Naive B cell (primary cell): Measurements from ENCODE around the gene ERBB3. TPM values are rescaled to one million over a fixed set of nuclear protein-coding genes. Genes with fewer than 3 reads are reported as not detected.
"Not testable (repeated sequence)": the region's sequence is repeated elsewhere in the genome, so short reads cannot be mapped to it uniquely, and the experiment has no call there.

Experiments
- ATAC-seq, 2 donors: fragments of 150-1000 bp; cut with Tn5 transposase; 2 replicates each; pipeline ENCODE4 v1.10.0; 2021; ENCODE audit warnings: low read depth in 2 of 2, mild to moderate bottlenecking in 2 of 2, moderate library complexity in 2 of 2
- DNase-seq: peaks from one replicate; pipeline ENCODE4 v3.0.0; 2022
- H3K27ac Mint-ChIP-seq, 6 donors: one replicate each; pipeline ENCODE4 v1.8.0; 2020 to 2022; ENCODE audit warnings: mild to moderate bottlenecking in 6 of 6, mixed read lengths in 6 of 6, moderate library complexity in 5 of 6, inconsistent platforms in 2 of 6
- H3K27me3 Mint-ChIP-seq, 3 donors: one replicate each; pipeline ENCODE4 v1.8.0; 2021 to 2022; ENCODE audit warnings: mixed read lengths in 3 of 3, mild to moderate bottlenecking in 1 of 3
- H3K36me3 Mint-ChIP-seq, 2 donors: one replicate each; pipeline ENCODE4 v1.8.0; 2020 to 2022; ENCODE audit warnings: mixed read lengths in 2 of 2, inconsistent platforms in 1 of 2, mild to moderate bottlenecking in 1 of 2
- H3K4me1 Mint-ChIP-seq, 3 donors: one replicate each; pipeline ENCODE4 v1.8.0; 2020 to 2022; ENCODE audit warnings: mixed read lengths in 3 of 3, inconsistent platforms in 1 of 3, mild to moderate bottlenecking in 1 of 3, moderate library complexity in 1 of 3
- H3K4me3 Mint-ChIP-seq, 8 donors: one replicate each; pipeline ENCODE4 v1.8.0; 2020 to 2022; ENCODE audit warnings: mild to moderate bottlenecking in 8 of 8, mixed read lengths in 8 of 8, moderate library complexity in 8 of 8, inconsistent platforms in 2 of 8
- H3K9me3 Mint-ChIP-seq, 7 donors: one replicate each; pipeline ENCODE4 v1.8.0; 2020 to 2022; ENCODE audit warnings: mixed read lengths in 7 of 7, mild to moderate bottlenecking in 5 of 7, inconsistent platforms in 2 of 7, moderate library complexity in 1 of 7
- polyA plus RNA-seq, 6 donors: library from polyadenylated mRNA; unstranded; fragments of 300-500 nt; fragmentation: Illumina TruSeq; gene quantifications; one replicate each; pipeline ENCODE4 v1.2.3, GENCODE V29; 2021; ENCODE audit warnings: low read depth in 6 of 6

ERBB3 gene
- polyA plus RNA-seq, 6 donors from 2014 or later, result not detected

GRCh38 chr12:56105609-56105902 lies 25.6 kb downstream of the ERBB3 start:
- H3K9me3 Mint-ChIP-seq, result no peaks in the 10 kb centered on the region
- peak overlapping the region in 4 of 6 donors; percentile 35 to 97 (median 92) for H3K27ac Mint-ChIP-seq
- peaks cover under 1 to 4% of the 10 kb centered on the region in 2 donors for H3K36me3 Mint-ChIP-seq
- H3K4me1 Mint-ChIP-seq, result peaks cover 19 to 37% (median 36%) of the 10 kb centered on the region in 3 donors
- no peak for ATAC-seq
- H3K27me3 Mint-ChIP-seq, result no peaks in the 10 kb centered on the region
- peak overlapping the region; percentile 95 to 100 (median 99) for H3K4me3 Mint-ChIP-seq
- no peak for DNase-seq

GRCh38 chr12:56107242-56107641 lies 27.3 kb downstream of the ERBB3 start:
- H3K4me1 Mint-ChIP-seq, result peaks cover 19 to 37% (median 36%) of the 10 kb centered on the region in 3 donors
- ATAC-seq, result no peak
- H3K9me3 Mint-ChIP-seq, result no peaks in the 10 kb centered on the region
- H3K4me3 Mint-ChIP-seq, result peak overlapping the region in 1 of 8 donors; percentile 95
- H3K27ac Mint-ChIP-seq, result peak overlapping the region in 1 of 6 donors; percentile 84
- peaks cover 7 to 10% of the 10 kb centered on the region in 2 donors for H3K36me3 Mint-ChIP-seq
- H3K27me3 Mint-ChIP-seq, result no peaks in the 10 kb centered on the region
- no peak for DNase-seq

- H3K36me3 Mint-ChIP-seq, result peaks cover 7 to 19% of the 10 kb centered on the region in 2 donors
- no peak for ATAC-seq
- peak overlapping the region in 1 of 8 donors; percentile 19 for H3K4me3 Mint-ChIP-seq
Observed at GRCh38 chr12:56110571-56110970, 30.6 kb downstream of the ERBB3 start.

GRCh38 chr12:56114084-56114483 lies 34.1 kb downstream of the ERBB3 start:
- Mint-ChIP-seq H3K9me3 (no peaks in the 10 kb centered on the region), H3K36me3 (peaks cover 15 to 34% of the 10 kb centered on the region in 2 donors), H3K27ac (peak overlapping the region in 2 of 6 donors; percentile 22 to 44), H3K27me3 (no peaks in the 10 kb centered on the region), H3K4me1 (peaks cover 20 to 32% (median 21%) of the 10 kb centered on the region in 3 donors), H3K4me3 (peak overlapping the region in 3 of 8 donors; percentile 19 to 57 (median 26))
- ATAC-seq, result no peak
- no peak for DNase-seq

More at GRCh38 chr12:56110571-56110970, 30.6 kb downstream of the ERBB3 start:
- DNase-seq, result no peak
- H3K27ac Mint-ChIP-seq, result peak overlapping the region in 1 of 6 donors; percentile 29
- H3K9me3 Mint-ChIP-seq, result no peaks in the 10 kb centered on the region
- H3K4me1 Mint-ChIP-seq, result peaks cover 2 to 16% (median 12%) of the 10 kb centered on the region in 3 donors
- no peaks in the 10 kb centered on the region for H3K27me3 Mint-ChIP-seq

GRCh38 chr12:56115329-56115728 lies 35.4 kb downstream of the ERBB3 start:
- peak overlapping the region; percentile 96 to 100 (median 99) for H3K27ac Mint-ChIP-seq
- H3K9me3 Mint-ChIP-seq, result no peaks in the 10 kb centered on the region
- DNase-seq (no peak), ATAC-seq (no peak)
- H3K27me3 Mint-ChIP-seq, result no peaks in the 10 kb centered on the region
- H3K4me3 Mint-ChIP-seq, result peak overlapping the region; percentile 89 to 99 (median 95)
- peaks cover 15 to 32% of the 10 kb centered on the region in 2 donors for H3K36me3 Mint-ChIP-seq
- H3K4me1 Mint-ChIP-seq, result peaks cover 26 to 40% (median 28%) of the 10 kb centered on the region in 3 donors

- Mint-ChIP-seq H3K36me3 (peaks cover 9 to 24% of the 10 kb centered on the region in 2 donors), H3K9me3 (no peaks in the 10 kb centered on the region), H3K4me3 (peak within 1 kb of the TSS; percentile 89 to 99 (median 95)), H3K27me3 (no peaks in the 10 kb centered on the region), H3K4me1 (peaks cover 32 to 43% (median 37%) of the 10 kb centered on the region in 3 donors), H3K27ac (peak within 1 kb of the TSS; percentile 96 to 100 (median 99))
- peak; percentile 40 to 49 for ATAC-seq
- DNase-seq, result peak; percentile 95
Observed at GRCh38 chr12:56116267-56117081, 36.5 kb downstream of the ERBB3 start, which contains the start of gene RPL41. Gene RPL41 (plus strand): TSS chr12:56116633.

GRCh38 chr12:56117082-56117706 lies 37.2 kb downstream of the ERBB3 start:
- H3K27me3 Mint-ChIP-seq, DNase-seq, ATAC-seq, H3K9me3 Mint-ChIP-seq: not testable (repeated sequence)
- Mint-ChIP-seq H3K4me1 (peaks cover 32 to 43% (median 39%) of the 10 kb centered on the region in 3 donors), H3K36me3 (peaks cover 9 to 24% of the 10 kb centered on the region in 2 donors), H3K27ac (peak overlapping the region; percentile 96 to 100 (median 99)), H3K4me3 (peak overlapping the region; percentile 89 to 99 (median 95))

- peaks cover 9 to 23% of the 10 kb centered on the region in 2 donors for H3K36me3 Mint-ChIP-seq
- ATAC-seq (peak; percentile 77 to 81), DNase-seq (peak; percentile 97)
- H3K4me3 Mint-ChIP-seq, result peak within 1 kb of the TSS; percentile 89 to 99 (median 95)
- H3K27me3 Mint-ChIP-seq, result no peaks in the 10 kb centered on the region
- H3K9me3 Mint-ChIP-seq, result no peaks in the 10 kb centered on the region
- peaks cover 32 to 48% (median 43%) of the 10 kb centered on the region in 3 donors for H3K4me1 Mint-ChIP-seq
- H3K27ac Mint-ChIP-seq, result peak within 1 kb of the TSS; percentile 96 to 100 (median 99)
Observed at GRCh38 chr12:56117778-56118687, 38.1 kb downstream of the ERBB3 start, which contains the start of gene ZC3H10. Gene ZC3H10 (plus strand): TSS chr12:56118266. CDS start chr12:56120563, 2,297 bp downstream.

GRCh38 chr12:56118688-56119357 lies 38.9 kb downstream of the ERBB3 start:
- Mint-ChIP-seq H3K4me3 (peak overlapping the region; percentile 89 to 99 (median 95)), H3K36me3 (peaks cover 9 to 15% of the 10 kb centered on the region in 2 donors)

GRCh38 chr12:56119361-56119796 lies 39.4 kb downstream of the ERBB3 start:
- DNase-seq (peak; percentile 56), ATAC-seq (no peak)
- no peaks in the 10 kb centered on the region for H3K9me3 Mint-ChIP-seq
- no peaks in the 10 kb centered on the region for H3K27me3 Mint-ChIP-seq
- peak overlapping the region; percentile 96 to 100 (median 99) for H3K27ac Mint-ChIP-seq
- peak overlapping the region; percentile 89 to 99 (median 95) for H3K4me3 Mint-ChIP-seq
- H3K36me3 Mint-ChIP-seq, result peaks cover 9 to 15% of the 10 kb centered on the region in 2 donors
- H3K4me1 Mint-ChIP-seq, result peaks cover 36 to 57% (median 51%) of the 10 kb centered on the region in 3 donors

More at GRCh38 chr12:56118688-56119357, 38.9 kb downstream of the ERBB3 start:
- Mint-ChIP-seq H3K27me3 (no peaks in the 10 kb centered on the region), H3K9me3 (no peaks in the 10 kb centered on the region), H3K27ac (peak overlapping the region; percentile 96 to 100 (median 99)), H3K4me1 (peaks cover 34 to 53% (median 47%) of the 10 kb centered on the region in 3 donors)
- ATAC-seq, result peak in 1 of 2 donors; percentile 1
- no peak for DNase-seq

GRCh38 chr12:56120158-56120846 lies 40.3 kb downstream of the ERBB3 start:
- Mint-ChIP-seq H3K27ac (peak overlapping the region in 4 of 6 donors; percentile 50 to 96 (median 78)), H3K4me3 (peak overlapping the region in 3 of 8 donors; percentile 5 to 90 (median 12)), H3K4me1 (peaks cover 36 to 61% (median 51%) of the 10 kb centered on the region in 3 donors), H3K27me3 (no peaks in the 10 kb centered on the region), H3K9me3 (no peaks in the 10 kb centered on the region), H3K36me3 (peaks cover 9 to 15% of the 10 kb centered on the region in 2 donors)
- no peak for DNase-seq
- no peak for ATAC-seq
